Measurements from ENCODE around the gene PLXDC2. TPM values are rescaled to one million over a fixed set of nuclear protein-coding genes. Genes with fewer than 3 reads are reported as not detected.

Gene PLXDC2
- total RNA-seq, 1 experiment from 2014 or later: 0.21 TPM

GRCh38 chr10:19876570-19876969, 60.3 kb downstream of the PLXDC2 start:
- BruUV-seq (replicated peaks): no TSS peak
- no peak overlapping the region for H3K4me3 ChIP-seq (ENCODE audit: low read depth in 2 of 2, low read length in 2 of 2)
- no peaks in the 10 kb centered on the region for H3K4me1 ChIP-seq (ENCODE audit: control insufficient read depth, insufficient read depth, low read length)
- ATAC-seq (no peak), DNase-seq (ENCODE audit: low read depth, low spot score) (no peak)
- intact Hi-C loops (cut with micrococcal nuclease; ENCODE audit: unreplicated experiment) (no loop called here), in situ Hi-C loops (cut with HindIII; ENCODE audit: low pct_unique_long_range_greater_than_20kb, low sequenced_read_pairs) (no loop called here)
- no peaks in the 10 kb centered on the region for H3K36me3 ChIP-seq (ENCODE audit: control insufficient read depth, insufficient read depth, low read length)
- H3K27ac ChIP-seq (ENCODE audit: low read length): no peak overlapping the region
- POLR2A ChIA-PET: no interaction called here
- CTCF ChIA-PET: no interaction called here
- H3K9me3 ChIP-seq (ENCODE audit: control insufficient read depth, insufficient read depth, low read depth, low read length): no peaks in the 10 kb centered on the region
- H3K27me3 ChIP-seq (ENCODE audit: control insufficient read depth, insufficient read depth, low read length): no peaks in the 10 kb centered on the region
- TF ChIP-seq REST (IDR thresholded peaks at IDR 0.05; ENCODE audit: insufficient read depth in 1 of 2, low read depth in 2 of 2, low read length in 1 of 2): no peak
- no peak for TF ChIP-seq POLR2AphosphoS5 (IDR thresholded peaks at IDR 0.05; ENCODE audit: low read depth, low read length)
- no peak for TF ChIP-seq TCF7L2 (IDR thresholded peaks at IDR 0.05; ENCODE audit: low read depth, low read length)
- no peak for TF ChIP-seq CTCF (IDR thresholded peaks at IDR 0.05)
- TF ChIP-seq SIN3A (IDR thresholded peaks at IDR 0.05; ENCODE audit: borderline replicate concordance, insufficient read depth, low read depth, low read length): no peak

- Histone ChIP-seq H3K27ac (ENCODE audit: low read length) (no peak overlapping the region), H3K4me3 (ENCODE audit: low read depth in 2 of 2, low read length in 2 of 2) (no peak overlapping the region), H3K4me1 (ENCODE audit: control insufficient read depth, insufficient read depth, low read length) (no peaks in the 10 kb centered on the region), H3K9me3 (ENCODE audit: control insufficient read depth, insufficient read depth, low read depth, low read length) (no peaks in the 10 kb centered on the region), H3K36me3 (ENCODE audit: control insufficient read depth, insufficient read depth, low read length) (no peaks in the 10 kb centered on the region), H3K27me3 (ENCODE audit: control insufficient read depth, insufficient read depth, low read length) (no peaks in the 10 kb centered on the region)
- in situ Hi-C loops (cut with HindIII; ENCODE audit: low pct_unique_long_range_greater_than_20kb, low sequenced_read_pairs) (no loop called here), intact Hi-C loops (cut with micrococcal nuclease; ENCODE audit: unreplicated experiment) (no loop called here)
- DNase-seq (ENCODE audit: low read depth, low spot score): no peak
- CTCF ChIA-PET: no interaction called here
- ATAC-seq: no peak
- TF ChIP-seq TCF7L2 (IDR thresholded peaks at IDR 0.05; ENCODE audit: low read depth, low read length) (no peak), REST (IDR thresholded peaks at IDR 0.05; ENCODE audit: insufficient read depth in 1 of 2, low read depth in 2 of 2, low read length in 1 of 2) (no peak), CTCF (IDR thresholded peaks at IDR 0.05) (no peak), POLR2AphosphoS5 (IDR thresholded peaks at IDR 0.05; ENCODE audit: low read depth, low read length) (no peak), SIN3A (IDR thresholded peaks at IDR 0.05; ENCODE audit: borderline replicate concordance, insufficient read depth, low read depth, low read length) (no peak)
- no TSS peak for BruUV-seq (replicated peaks)
- POLR2A ChIA-PET: no interaction called here
Measured at GRCh38 chr10:19877466-19878255, 61.4 kb downstream of the PLXDC2 start.

All from Panc1 (cell line).